HEK293 (cell line): ENCODE measurements around the gene ISCU.

Source experiments
- BCL11A ChIP-seq: fragments of 450-650 bp; formaldehyde crosslinking; IDR thresholded peaks from 2 replicates; pipeline ENCODE4 v1.5.1; 2016; ENCODE audit warnings: low read depth, missing biosample characterization, missing genetic modification characterization
- PRDM4 ChIP-seq: fragments of 450-650 bp; formaldehyde crosslinking; IDR thresholded peaks from 2 replicates; pipeline ENCODE4 v1.5.1; 2017; ENCODE audit warnings: missing biosample characterization, missing genetic modification characterization
- ZNF138 ChIP-seq: fragments of 450-650 bp; formaldehyde crosslinking; IDR thresholded peaks from 2 replicates; pipeline ENCODE4 v1.5.1; 2016; ENCODE audit warnings: missing biosample characterization, missing genetic modification characterization, borderline replicate concordance
- ZNF302 ChIP-seq: fragments of 450-650 bp; formaldehyde crosslinking; IDR thresholded peaks from 2 replicates; pipeline ENCODE4 v1.5.1; 2016; ENCODE audit warnings: missing biosample characterization, missing genetic modification characterization, low read depth
- ZNF510 ChIP-seq: fragments of 450-650 bp; formaldehyde crosslinking; IDR thresholded peaks from 2 replicates; pipeline ENCODE4 v1.5.1; 2018; ENCODE audit warnings: mild to moderate bottlenecking, missing genetic modification characterization, missing biosample characterization; ENCODE audit not compliant: insufficient replicate concordance
- ZNF664 ChIP-seq: fragments of 450-650 bp; formaldehyde crosslinking; IDR thresholded peaks from 2 replicates; pipeline ENCODE4 v1.5.1; 2016; ENCODE audit warnings: missing biosample characterization, missing genetic modification characterization
- TF ChIP-seq, protein P1 (sequence below): fragments of 450-650 bp; formaldehyde crosslinking; IDR thresholded peaks from 2 replicates; pipeline ENCODE4 v1.5.1; 2016; ENCODE audit warnings: missing biosample characterization, missing genetic modification characterization
- TF ChIP-seq, protein P2 (sequence below): fragments of 450-650 bp; formaldehyde crosslinking; IDR thresholded peaks from 2 replicates; pipeline ENCODE4 v1.5.1; 2016; ENCODE audit warnings: missing biosample characterization, missing genetic modification characterization

GRCh38 chr12:108606492-108606891 lies 44.1 kb downstream of the ISCU start:
- TF ChIP-seq, protein P1, sequence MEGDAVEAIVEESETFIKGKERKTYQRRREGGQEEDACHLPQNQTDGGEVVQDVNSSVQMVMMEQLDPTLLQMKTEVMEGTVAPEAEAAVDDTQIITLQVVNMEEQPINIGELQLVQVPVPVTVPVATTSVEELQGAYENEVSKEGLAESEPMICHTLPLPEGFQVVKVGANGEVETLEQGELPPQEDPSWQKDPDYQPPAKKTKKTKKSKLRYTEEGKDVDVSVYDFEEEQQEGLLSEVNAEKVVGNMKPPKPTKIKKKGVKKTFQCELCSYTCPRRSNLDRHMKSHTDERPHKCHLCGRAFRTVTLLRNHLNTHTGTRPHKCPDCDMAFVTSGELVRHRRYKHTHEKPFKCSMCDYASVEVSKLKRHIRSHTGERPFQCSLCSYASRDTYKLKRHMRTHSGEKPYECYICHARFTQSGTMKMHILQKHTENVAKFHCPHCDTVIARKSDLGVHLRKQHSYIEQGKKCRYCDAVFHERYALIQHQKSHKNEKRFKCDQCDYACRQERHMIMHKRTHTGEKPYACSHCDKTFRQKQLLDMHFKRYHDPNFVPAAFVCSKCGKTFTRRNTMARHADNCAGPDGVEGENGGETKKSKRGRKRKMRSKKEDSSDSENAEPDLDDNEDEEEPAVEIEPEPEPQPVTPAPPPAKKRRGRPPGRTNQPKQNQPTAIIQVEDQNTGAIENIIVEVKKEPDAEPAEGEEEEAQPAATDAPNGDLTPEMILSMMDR (tag by site-specific recombination), result no peak
- TF ChIP-seq, protein P2, sequence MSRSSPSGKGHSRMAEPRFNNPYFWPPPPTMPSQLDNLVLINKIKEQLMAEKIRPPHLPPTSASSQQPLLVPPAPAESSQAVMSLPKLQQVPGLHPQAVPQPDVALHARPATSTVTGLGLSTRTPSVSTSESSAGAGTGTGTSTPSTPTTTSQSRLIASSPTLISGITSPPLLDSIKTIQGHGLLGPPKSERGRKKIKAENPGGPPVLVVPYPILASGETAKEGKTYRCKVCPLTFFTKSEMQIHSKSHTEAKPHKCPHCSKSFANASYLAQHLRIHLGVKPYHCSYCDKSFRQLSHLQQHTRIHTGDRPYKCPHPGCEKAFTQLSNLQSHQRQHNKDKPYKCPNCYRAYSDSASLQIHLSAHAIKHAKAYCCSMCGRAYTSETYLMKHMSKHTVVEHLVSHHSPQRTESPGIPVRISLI (tag by site-specific recombination), result no peak
- TF ChIP-seq BCL11A (no peak), PRDM4 (tag by site-specific recombination) (no peak), ZNF510 (tag by site-specific recombination) (no peak), ZNF302 (tag by site-specific recombination) (no peak), ZNF664 (tag by site-specific recombination) (no peak), ZNF138 (tag by site-specific recombination) (no peak)
